Right lung (tissue), 5 donors: ENCODE results near the gene MIPEP. TPM values are rescaled to one million over a fixed set of nuclear protein-coding genes. Genes with fewer than 3 reads are reported as not detected.
A peak's percentile ranks its signal among the peaks of the same experiment; 100 is the strongest.
"Not testable (repeated sequence)": the region's sequence is repeated elsewhere in the genome, so short reads cannot be mapped to it uniquely, and the experiment has no call there.

Experiments used
- DNase-seq, 2 donors: peaks; one replicate each; pipeline ENCODE4 v3.0.0-alpha.2; 2013
- polyA plus RNA-seq, 5 donors: library from polyadenylated mRNA; unstranded; fragments of 120-200 nt; gene quantifications; one replicate each; pipeline versions ENCODE4 v1.2.1 to v1.2.3, GENCODE V29; 2013; ENCODE audit warnings: inconsistent platforms in 1 of 5, low replicate concordance in 1 of 5; ENCODE audit not compliant: insufficient read length in 5 of 5, insufficient read depth in 1 of 5

Gene MIPEP
- polyA plus RNA-seq, 5 donors, result 15.7 to 21.3 (median 16.8) TPM

- peak; percentile 73 to 81 for DNase-seq
Observed at GRCh38 chr13:23778002-23778652, 111.1 kb downstream of the MIPEP start.

DNA sequence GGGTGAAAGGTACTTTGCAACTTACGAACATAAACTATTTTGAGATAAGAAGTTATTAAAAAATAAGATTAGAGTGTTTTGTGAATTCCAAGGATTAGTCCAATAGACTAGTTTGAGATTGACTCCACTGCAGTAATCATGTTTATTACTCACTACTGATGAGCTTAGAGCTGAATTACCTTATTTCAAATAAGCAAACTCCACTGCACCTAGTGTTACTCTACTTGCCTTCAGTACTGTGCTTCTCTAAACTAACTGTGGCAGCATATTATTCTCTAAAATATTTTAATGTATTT, 111.7 kb downstream of the MIPEP start:
- no peak for DNase-seq

DNA sequence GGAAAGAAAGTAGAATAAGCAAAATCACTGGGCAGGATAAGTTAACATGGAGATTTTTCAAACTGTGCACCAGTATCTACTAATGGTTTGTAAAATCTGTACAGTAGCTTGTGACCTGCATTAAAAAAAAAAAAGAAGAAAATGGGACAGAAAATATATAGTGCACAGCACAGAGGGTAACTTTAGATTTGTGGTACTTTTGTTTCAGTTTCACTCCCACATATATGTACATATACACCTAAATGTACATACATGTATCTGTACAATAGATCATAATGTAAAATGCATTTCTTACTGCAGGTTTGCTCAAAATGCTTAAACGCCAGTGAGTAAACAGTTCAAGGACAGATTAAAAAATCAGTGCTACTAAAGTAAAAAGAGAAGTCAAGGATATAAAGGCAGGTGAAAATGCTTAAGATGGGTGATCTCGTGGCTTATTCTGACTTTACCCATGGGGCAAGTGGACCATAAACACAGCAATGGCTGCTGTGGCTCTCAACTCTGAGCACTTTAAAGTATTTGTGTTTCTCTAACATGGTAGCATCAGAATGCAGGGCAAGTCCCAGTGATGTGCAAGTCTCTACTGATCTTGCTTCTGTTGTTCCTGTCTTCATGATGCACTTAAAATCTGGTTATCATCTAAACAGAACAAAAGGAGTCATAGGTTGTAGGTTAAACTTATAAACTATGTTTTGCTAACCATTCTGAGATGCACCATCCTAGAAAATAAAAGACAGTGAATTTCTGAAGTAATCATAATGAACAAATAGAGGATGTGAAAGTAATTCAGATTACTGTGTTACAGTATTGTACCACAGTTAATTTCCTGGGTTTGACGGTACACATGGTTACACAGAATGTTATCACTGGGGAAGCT, 112.3 kb downstream of the MIPEP start:
- no peak for DNase-seq

DNA sequence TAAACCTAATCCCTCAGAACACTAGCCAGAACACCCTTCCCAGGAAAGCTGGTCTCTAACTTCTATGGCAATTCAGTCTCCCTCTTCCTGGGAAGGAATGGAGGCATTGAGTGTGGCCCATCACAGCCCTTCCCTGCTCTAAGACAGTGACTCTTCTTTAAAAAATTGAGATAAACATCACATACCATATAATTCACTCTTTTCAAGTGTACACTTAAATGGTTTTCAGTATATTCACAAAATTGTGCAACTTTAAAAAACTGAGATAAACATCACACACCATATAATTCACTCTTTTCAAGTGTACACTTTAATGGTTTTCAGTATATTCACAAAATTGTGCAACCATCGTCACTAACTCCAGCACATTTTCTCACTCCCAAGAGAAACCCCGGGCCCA, 116.5 kb downstream of the MIPEP start:
- no peak for DNase-seq

DNA sequence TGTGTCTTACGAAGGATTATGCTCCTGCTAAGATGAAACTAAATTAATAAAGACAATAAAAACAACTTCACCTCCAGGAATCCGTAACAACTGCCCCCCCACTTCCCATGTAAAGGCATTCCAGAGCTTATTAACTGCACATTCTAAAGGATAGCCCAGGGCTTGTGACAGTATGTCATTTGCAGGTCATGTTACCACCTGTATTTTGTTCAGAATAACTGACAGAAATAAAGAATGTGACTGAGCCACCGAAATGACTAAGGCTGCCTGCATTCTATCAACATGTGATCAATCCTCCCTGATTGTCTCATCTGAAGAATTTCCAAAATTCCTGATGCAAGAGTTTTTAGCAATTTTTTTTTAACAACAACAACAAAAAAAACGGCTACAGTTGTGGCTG, 117.2 kb downstream of the MIPEP start:
- DNase-seq, result no peak

DNA sequence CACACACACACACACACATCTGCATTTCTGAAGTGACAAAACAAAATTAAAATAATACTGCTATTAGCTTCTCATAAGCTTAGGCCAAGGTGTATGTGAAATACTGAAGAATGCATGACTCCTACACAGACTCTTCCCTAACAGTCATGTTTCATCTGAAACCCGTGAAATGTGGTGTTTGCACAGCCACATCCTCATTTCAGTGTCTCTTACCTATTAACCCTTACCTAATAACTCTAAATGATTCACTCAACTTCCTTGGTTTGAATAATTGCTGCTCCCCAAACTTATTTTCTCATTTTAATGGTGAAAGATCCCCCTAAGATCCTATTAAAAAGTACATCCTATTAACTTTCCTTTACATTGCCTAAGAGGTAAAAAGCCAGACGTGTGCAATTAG, 117.6 kb downstream of the MIPEP start:
- no peak for DNase-seq

- no peak for DNase-seq
Observed at GRCh38 chr13:23770973-23771372, 118.2 kb downstream of the MIPEP start.

- no peak for DNase-seq
Observed at GRCh38 chr13:23770428-23770827, 118.8 kb downstream of the MIPEP start.

DNA sequence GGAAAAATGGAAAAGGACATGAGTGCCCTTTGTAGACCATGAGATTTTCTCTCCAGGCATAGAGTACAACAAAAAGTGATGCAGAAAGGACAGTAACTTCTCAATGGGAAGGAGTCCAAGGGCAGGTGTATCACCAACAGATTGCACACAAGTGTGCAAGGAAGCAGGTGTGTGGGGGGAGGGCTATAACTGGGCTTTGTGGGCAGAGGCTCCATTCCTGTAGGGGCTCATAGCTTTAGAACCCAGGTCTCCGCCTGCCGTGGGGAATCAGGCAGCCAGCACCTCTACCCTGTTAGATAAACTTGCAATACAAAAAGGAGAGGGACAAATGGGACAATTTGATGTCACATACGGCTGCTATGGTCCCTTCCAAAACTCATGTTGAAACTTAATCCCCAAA, 119.8 kb downstream of the MIPEP start:
- DNase-seq, result no peak

DNA sequence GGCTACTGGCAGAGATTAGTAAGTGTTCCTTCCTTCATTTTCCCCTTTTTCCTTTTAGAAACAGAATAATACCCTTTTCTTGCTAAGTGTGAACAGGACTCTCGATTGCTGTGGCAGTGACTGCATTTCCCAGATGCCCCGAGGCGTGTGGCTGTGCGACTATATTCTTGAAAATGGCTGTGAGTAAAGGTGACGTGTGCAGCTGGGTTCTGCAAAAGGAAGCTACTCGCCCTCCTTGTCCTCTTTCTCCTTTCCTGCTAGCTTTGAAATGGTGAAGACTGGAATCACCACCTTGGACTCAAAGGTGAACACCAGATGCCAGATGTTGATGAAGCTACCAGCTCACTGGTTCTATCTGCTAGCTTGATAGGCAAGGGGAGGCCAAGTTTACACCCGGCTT, 121.4 kb downstream of the MIPEP start:
- no peak for DNase-seq

GRCh38 chr13:23766939-23767338, 122.3 kb downstream of the MIPEP start:
- no peak for DNase-seq

DNA sequence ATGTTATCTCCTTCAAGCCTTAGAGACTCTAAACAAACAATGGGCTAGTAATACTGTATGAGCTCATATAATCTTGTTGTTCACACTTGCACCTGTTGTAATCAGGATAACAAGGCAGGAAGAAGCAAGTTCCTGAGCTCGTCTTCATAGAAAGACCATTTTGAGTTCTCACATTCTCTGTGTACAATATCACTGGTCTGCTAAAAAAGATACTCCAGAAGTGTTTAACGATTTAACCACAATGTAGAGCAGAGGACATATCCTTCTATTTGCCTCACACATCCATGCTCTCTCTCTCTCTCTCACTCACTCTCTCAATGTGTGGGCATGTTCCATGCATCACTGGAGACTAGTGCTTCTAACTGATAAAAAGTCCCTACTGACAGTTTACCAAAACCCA, 122.9 kb downstream of the MIPEP start:
- DNase-seq, result no peak

- DNase-seq, result no peak
Observed at GRCh38 chr13:23765531-23765930, 123.7 kb downstream of the MIPEP start.

DNA sequence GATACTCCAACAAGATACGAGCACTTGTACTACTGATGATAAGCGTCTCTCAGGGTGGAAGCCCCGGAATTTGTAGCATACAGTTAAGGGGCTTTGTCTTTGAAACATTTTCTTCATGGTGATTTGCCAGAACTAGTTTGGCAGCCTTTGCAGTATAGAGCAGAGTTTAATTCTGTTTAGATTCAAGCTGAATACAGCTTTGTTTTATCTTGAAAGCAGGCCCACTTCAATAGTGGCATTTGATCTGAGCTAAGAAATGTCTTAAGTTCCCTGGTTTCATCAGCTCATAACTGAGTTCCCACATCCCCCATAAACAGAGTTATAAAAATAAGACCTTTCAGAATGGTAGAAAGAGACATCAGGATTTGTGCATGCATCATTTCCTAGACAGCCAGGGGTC, 125.9 kb downstream of the MIPEP start:
- DNase-seq, result peak; percentile 50 to 65

DNA sequence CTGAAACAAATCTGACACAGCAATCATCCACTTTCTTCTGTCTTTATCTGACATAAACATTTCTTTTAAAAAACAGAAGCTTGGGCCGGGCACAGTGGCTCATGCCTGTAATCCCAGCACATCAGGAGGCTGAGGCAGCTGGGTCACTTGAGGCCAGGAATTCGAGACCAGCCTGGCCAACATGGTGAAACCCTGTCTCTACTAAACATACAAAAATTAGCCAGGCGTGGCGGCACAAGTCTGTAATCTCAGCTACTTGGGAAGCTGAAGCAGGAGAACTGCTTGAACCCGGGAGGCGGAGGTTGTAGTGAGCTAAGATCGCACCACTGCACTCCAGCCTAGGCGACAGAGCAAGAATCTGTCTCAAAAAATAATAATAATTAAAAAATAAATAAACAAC, 127.4 kb downstream of the MIPEP start:
- not testable (repeated sequence) for DNase-seq

GRCh38 chr13:23760000-23760399, 129.2 kb downstream of the MIPEP start:
- DNase-seq, result no peak

GRCh38 chr13:23758798-23759527, 130.2 kb downstream of the MIPEP start:
- no peak for DNase-seq

GRCh38 chr13:23754997-23755396, 134.2 kb downstream of the MIPEP start:
- DNase-seq, result peak; percentile 74 to 80

DNA sequence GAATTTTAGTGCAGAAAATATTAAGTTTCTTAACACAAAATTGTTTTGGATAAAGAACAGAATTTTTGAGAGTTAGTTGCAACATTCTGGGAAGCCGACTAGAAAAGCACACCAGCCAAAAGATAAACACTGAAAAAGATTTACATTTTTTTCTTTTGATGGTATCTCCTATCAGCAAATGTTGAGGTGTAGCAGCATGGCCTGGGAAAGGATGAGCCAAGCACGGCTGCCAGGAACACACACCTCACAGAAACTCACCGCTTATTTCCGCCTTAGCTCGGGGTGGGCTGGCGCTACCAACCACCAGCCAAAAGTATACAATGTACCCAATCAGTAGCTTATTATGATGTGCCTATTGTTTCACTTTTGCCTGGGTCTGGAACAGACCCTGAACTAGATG, 134.7 kb downstream of the MIPEP start:
- DNase-seq, result peak in 1 of 2 donors; percentile 43

DNA sequence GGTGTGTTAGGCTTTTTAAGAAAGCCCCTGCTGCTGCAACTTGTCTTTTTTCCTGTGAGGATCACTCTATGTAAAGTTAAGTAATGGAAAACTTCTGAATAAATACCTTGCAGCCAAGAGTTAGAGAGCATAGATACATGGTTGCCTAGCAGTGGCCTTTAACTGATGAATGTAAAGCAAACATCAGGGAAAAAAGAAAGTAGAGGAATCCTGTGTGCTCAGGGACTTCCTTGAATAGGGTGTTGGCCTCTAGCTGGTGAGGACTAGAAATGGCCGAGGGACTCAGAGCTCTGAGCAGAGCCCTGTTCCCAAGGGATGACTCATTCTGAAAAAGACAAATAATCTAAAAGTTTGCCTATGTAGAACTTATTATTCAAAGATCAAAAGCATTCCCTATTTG, 135.7 kb downstream of the MIPEP start:
- DNase-seq, result no peak

- DNase-seq, result no peak
Observed at GRCh38 chr13:23752111-23753001, 136.8 kb downstream of the MIPEP start.

DNA sequence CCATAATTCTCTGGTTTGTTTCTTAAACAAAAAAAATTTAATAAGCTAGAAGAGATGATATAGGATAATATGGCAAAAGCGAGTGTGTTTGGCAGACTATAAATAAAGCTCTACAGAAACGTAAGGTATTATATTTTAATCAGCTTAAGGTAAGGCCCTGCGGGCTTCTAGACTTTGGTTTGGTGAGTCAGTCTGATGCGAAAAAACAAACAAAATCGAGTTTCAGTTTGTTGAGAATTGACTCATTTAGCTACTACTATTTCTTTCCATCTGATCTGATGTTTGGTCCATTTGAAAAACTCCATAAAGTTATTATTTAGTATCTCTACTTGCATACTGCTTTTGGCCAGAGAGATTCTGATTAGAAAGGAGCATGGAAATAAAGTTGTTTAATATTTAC, 138.0 kb downstream of the MIPEP start:
- DNase-seq, result no peak
